H1 (cell line): ENCODE measurements around the gene TRAF3IP1. TPM values are rescaled to one million over a fixed set of nuclear protein-coding genes. Genes with fewer than 3 reads are reported as not detected.

Experiments
- CTCF ChIA-PET: fragments of 300-600 bp; sonication (Branson Sonifier 250); formaldehyde crosslinking; loops from one replicate; lab custom pipeline; 2021; ENCODE audit not compliant: partially characterized antibody; lab: Charles Lee
- POLR2A ChIA-PET: fragments of 300-600 bp; sonication (Branson Sonifier 250); formaldehyde crosslinking; loops from one replicate; lab custom pipeline; 2021; ENCODE audit warnings: inconsistent platforms; ENCODE audit not compliant: partially characterized antibody; lab: Charles Lee
- DNase-seq, 2 experiments: peaks; one replicate each; pipeline versions ENCODE4 v3.0.0 to v3.0.0-alpha.2; 2010 to 2022; ENCODE audit warnings: low spot score in 2 of 2, low read depth in 1 of 2, mixed read lengths in 1 of 2
- FAIRE-seq: peaks from 2 replicates; lab custom pipeline; 2011; peaks lifted over from hg19 to GRCh38; lab: Jason Lieb, UNC
- H2AFZ ChIP-seq: 2 replicates; pipeline ENCODE4 v1.8.1; 2012; ENCODE audit warnings: low read length, inconsistent platforms
- H2AK5ac ChIP-seq: 2 replicates; pipeline ENCODE4 v1.6.1; 2013; ENCODE audit warnings: low read depth, low read length
- H2BK120ac ChIP-seq: replicated peaks from 2 replicates; pipeline ENCODE3; 2013; ENCODE audit warnings: low read depth, low read length, inconsistent platforms
- H2BK12ac ChIP-seq: 2 replicates; pipeline ENCODE4 v1.6.1; 2013; ENCODE audit warnings: low read depth, low read length
- H2BK15ac ChIP-seq: 2 replicates; pipeline ENCODE4 v1.6.1; 2013; ENCODE audit warnings: low read length
- H2BK20ac ChIP-seq: 2 replicates; pipeline ENCODE4 v1.6.1; 2013; ENCODE audit warnings: low read length
- H2BK5ac ChIP-seq: 2 replicates; pipeline ENCODE4 v1.6.1; 2013; ENCODE audit warnings: low read depth, low read length
- H3K14ac ChIP-seq: 2 replicates; pipeline ENCODE4 v1.6.1; 2013; ENCODE audit warnings: inconsistent platforms; ENCODE audit not compliant: insufficient read length
- H3K18ac ChIP-seq: 2 replicates; pipeline ENCODE4 v1.6.1; 2013; ENCODE audit warnings: low read length; ENCODE audit errors: extremely low read depth
- H3K23ac ChIP-seq: 2 replicates; pipeline ENCODE4 v1.6.1; 2013; ENCODE audit warnings: inconsistent platforms; ENCODE audit not compliant: insufficient read length
- H3K23me2 ChIP-seq: 2 replicates; pipeline ENCODE4 v1.6.1; 2013; ENCODE audit warnings: low read depth, low read length
- H3K27ac ChIP-seq: 2 replicates; pipeline ENCODE4 v1.6.1; 2011; ENCODE audit warnings: low read depth, low read length, inconsistent platforms
- H3K27me3 ChIP-seq, 4 experiments: replicated peaks in 1 of 4; 1 replicate in 1 of 4; 2 replicates in 3 of 4; pipeline versions ENCODE4 v1.6.1 to v1.8.1; 2011 to 2013; ENCODE audit warnings: low read length in 3 of 4, mild to moderate bottlenecking in 3 of 4, inconsistent platforms in 2 of 4, mixed read lengths in 2 of 4, moderate library complexity in 1 of 4; ENCODE audit not compliant: control insufficient read depth in 3 of 4, insufficient read depth in 3 of 4; ENCODE audit errors: extremely low read depth in 1 of 4
- H3K36me3 ChIP-seq, 4 experiments: 2 replicates each; pipeline versions ENCODE4 v1.6.1 to v1.8.1; 2011 to 2013; ENCODE audit warnings: mild to moderate bottlenecking in 4 of 4, low read length in 3 of 4, moderate library complexity in 2 of 4, control low read depth in 1 of 4, inconsistent platforms in 1 of 4; ENCODE audit not compliant: insufficient read depth in 4 of 4, control insufficient read depth in 2 of 4
- H3K4ac ChIP-seq: replicated peaks from 2 replicates; pipeline ENCODE3; 2013; ENCODE audit warnings: low read length, low read depth, mixed read lengths, inconsistent platforms; ENCODE audit not compliant: insufficient read length
- H3K4me1 ChIP-seq, 4 experiments: replicated peaks in 1 of 4; 1 replicate in 1 of 4; 2 replicates in 3 of 4; pipeline versions ENCODE4 v1.6.1 to v1.8.1; 2011 to 2013; ENCODE audit warnings: low read length in 3 of 4, inconsistent platforms in 2 of 4, mixed read lengths in 1 of 4; ENCODE audit not compliant: insufficient read depth in 4 of 4, control insufficient read depth in 3 of 4
- H3K4me2 ChIP-seq, 2 experiments: 2 replicates each; pipeline versions ENCODE4 v1.6.1 to v1.8.1; 2011 to 2013; ENCODE audit warnings: low read depth in 2 of 2, low read length in 2 of 2, control low read depth in 1 of 2, inconsistent platforms in 1 of 2, mild to moderate bottlenecking in 1 of 2; ENCODE audit not compliant: insufficient read depth in 1 of 2
- H3K4me3 ChIP-seq, 4 experiments: fragments of 200-600, 300-600 bp in 1 of 4; sonication (generic), shearing (Covaris generic), sonication (Bioruptor Twin) in 1 of 4; 2 replicates each; pipeline versions ENCODE4 v1.5.1 to v1.8.1; 2011 to 2016; ENCODE audit warnings: low read length in 4 of 4, low read depth in 3 of 4, control low read depth in 2 of 4, inconsistent platforms in 2 of 4, mild to moderate bottlenecking in 2 of 4, mixed read lengths in 1 of 4, moderate library complexity in 1 of 4; ENCODE audit not compliant: insufficient read depth in 2 of 4; ENCODE audit errors: extremely low read depth in 1 of 4
- H3K56ac ChIP-seq: replicated peaks from 2 replicates; pipeline ENCODE3; 2013; ENCODE audit warnings: low read depth, mild to moderate bottlenecking, mixed read lengths, low read length, inconsistent platforms; ENCODE audit not compliant: insufficient read length
- H3K79me1 ChIP-seq: 2 replicates; pipeline ENCODE4 v1.6.1; 2013; ENCODE audit warnings: low read depth, low read length, control low read depth
- H3K79me2 ChIP-seq, 2 experiments: 2 replicates each; pipeline versions ENCODE4 v1.6.1 to v1.8.1; 2012 to 2013; ENCODE audit warnings: low read length in 2 of 2, mild to moderate bottlenecking in 2 of 2, inconsistent platforms in 1 of 2; ENCODE audit not compliant: insufficient read depth in 2 of 2, control insufficient read depth in 1 of 2
- H3K9ac ChIP-seq, 4 experiments: replicated peaks in 1 of 4; 1 replicate in 1 of 4; 2 replicates in 3 of 4; pipeline versions ENCODE4 v1.6.1 to v1.8.1; 2011 to 2013; ENCODE audit warnings: low read depth in 3 of 4, low read length in 3 of 4, control low read depth in 2 of 4, mild to moderate bottlenecking in 2 of 4, moderate library complexity in 2 of 4, inconsistent platforms in 1 of 4; ENCODE audit errors: extremely low read depth in 1 of 4
- H3K9me3 ChIP-seq, 2 experiments: 2 replicates each; pipeline versions ENCODE4 v1.6.1 to v1.8.1; 2012 to 2013; ENCODE audit warnings: mild to moderate bottlenecking in 2 of 2, moderate library complexity in 2 of 2, control low read depth in 1 of 2, inconsistent platforms in 1 of 2, low read depth in 1 of 2, low read length in 1 of 2, mixed read lengths in 1 of 2; ENCODE audit not compliant: insufficient read depth in 2 of 2
- H4K20me1 ChIP-seq, 2 experiments: replicated peaks in 1 of 2; 2 replicates each; pipeline versions ENCODE3 to v1.8.1; 2011 to 2013; ENCODE audit warnings: inconsistent platforms in 2 of 2, low read length in 2 of 2, mild to moderate bottlenecking in 1 of 2; ENCODE audit not compliant: insufficient read depth in 2 of 2, control insufficient read depth in 1 of 2
- H4K5ac ChIP-seq: 2 replicates; pipeline ENCODE4 v1.6.1; 2013; ENCODE audit warnings: low read length, low read depth, mixed read lengths, inconsistent platforms; ENCODE audit not compliant: insufficient read length
- H4K8ac ChIP-seq: 2 replicates; pipeline ENCODE4 v1.8.0; 2013; ENCODE audit warnings: mild to moderate bottlenecking, moderate library complexity, low read length, inconsistent platforms; ENCODE audit not compliant: insufficient read depth; ENCODE audit errors: extremely low read depth
- H4K91ac ChIP-seq: replicated peaks from 2 replicates; pipeline ENCODE3; 2013; ENCODE audit warnings: low read length, mixed read lengths, inconsistent platforms; ENCODE audit not compliant: insufficient read length
- ASH2L ChIP-seq: fragments of 200-600, 300-600 bp; sonication (generic); IDR thresholded peaks from one replicate; pipeline ENCODE4 v1.7.1; 2017; ENCODE audit warnings: low read length
- EP300 ChIP-seq, 2 experiments: IDR thresholded peaks; 1 replicate in 1 of 2; 2 replicates in 1 of 2; pipeline ENCODE4 v1.6.1; 2011 to 2012; ENCODE audit warnings: low read depth in 2 of 2, low read length in 2 of 2, mild to moderate bottlenecking in 2 of 2, borderline replicate concordance in 1 of 2, inconsistent platforms in 1 of 2, moderate library complexity in 1 of 2
- NANOG ChIP-seq: IDR thresholded peaks from 2 replicates; pipeline ENCODE4 v1.6.1; 2011; ENCODE audit warnings: low read length, low read depth, mild to moderate bottlenecking, inconsistent platforms; ENCODE audit not compliant: insufficient read depth, poor library complexity, severe bottlenecking
- RBBP5 ChIP-seq: IDR thresholded peaks from 2 replicates; pipeline ENCODE4 v1.7.1; 2012; ENCODE audit warnings: low read depth, mild to moderate bottlenecking, inconsistent platforms, low read length, moderate library complexity, borderline replicate concordance
- RFX5 ChIP-seq: IDR thresholded peaks from 2 replicates; pipeline ENCODE4 v1.6.1; 2011; ENCODE audit warnings: low read depth, low read length, improper control_type of control experiment, borderline replicate concordance
- WGBS, 2 experiments: shearing (Covaris generic) in 1 of 2; methylation state at CpG; one replicate each; pipeline versions ENCODE4 v1.1.6 to v1.1.7; 2013 to 2015; ENCODE audit warnings: low lambda C conversion rate in 2 of 2, mixed read lengths in 2 of 2, inconsistent platforms in 1 of 2, low coverage in 1 of 2, missing lambda C conversion rate in 1 of 2; ENCODE audit not compliant: insufficient replicate concordance in 2 of 2, insufficient coverage in 1 of 2, insufficient read length in 1 of 2; ENCODE audit errors: extremely low coverage in 1 of 2, missing lambda C conversion rate in 1 of 2; 5-methylcytosine and 5-hydroxymethylcytosine counted together
- polyA plus RNA-seq, 7 experiments: library from polyadenylated mRNA; depleted of rRNA in 3 of 7; stranded (reverse) in 5 of 7; unstranded in 2 of 7; fragments of >200 nt in 5 of 7; fragments of 200-250 nt in 2 of 7; gene quantifications; 1 replicate in 5 of 7; 2 replicates in 1 of 7; 4 replicates in 1 of 7; pipeline versions ENCODE4 v1.2.1 to v1.2.3, GENCODE V29; 2011 to 2013; ENCODE audit warnings: missing spikeins in 2 of 7, mixed read lengths in 2 of 7
- total RNA-seq: library from RNA; stranded (reverse); fragmentation: NEBNext Ultra II Directional; extraction: Animal tissue kit (Norgen Biotek cat#: 25700); gene quantifications from 2 replicates; pipeline ENCODE4 v1.2.1, GENCODE V29; 2021

TRAF3IP1 gene
- total and polyA plus RNA-seq, 2 of the 8 experiments (the other 6 are each of a cell fraction or from before 2014, with no cell fraction given), result 2.3 to 17.5 TPM

- H4K8ac ChIP-seq, result no peak overlapping the region
- no peak overlapping the region for H3K14ac ChIP-seq
- no peaks in the 10 kb centered on the region for H3K9me3 ChIP-seq
- H2BK120ac ChIP-seq, result no peak overlapping the region
- no peak overlapping the region for H2AFZ ChIP-seq
- H2AK5ac ChIP-seq, result no peak overlapping the region
- no peak overlapping the region; the same call in 1 of the 2 replicates for H3K27ac ChIP-seq
- no peak for TF ChIP-seq NANOG
- TF ChIP-seq RBBP5, result peak; percentile 53; the same call in 1 of the 2 replicates
- TF ChIP-seq ASH2L, result no peak
- no peak for TF ChIP-seq EP300 (IDR thresholded peaks at IDR 0.05; ENCODE audit: borderline replicate concordance in 1 of 2, low read depth in 2 of 2, low read length in 2 of 2)
- TF ChIP-seq RFX5, result no peak
- WGBS, 2 experiments, result 75% methylated on average over 1 of the region's 1 CpG; no CpG with 5 or more reads in 1 of the 2 experiments
- no peaks in the 10 kb centered on the region for H4K20me1 ChIP-seq
- H4K5ac ChIP-seq, result no peak overlapping the region
- ChIA-PET POLR2A (no interaction called here), CTCF (interaction anchor here (1.2 to 1.9 kb wide), 3 partner anchors 10 to 118 kb away, joined by 3 to 10 read pairs (median 4); no protein-coding TSS in a partner anchor)
- H2BK20ac ChIP-seq, result no peak overlapping the region
- H3K36me3 ChIP-seq, result peaks cover 0 to 2% (median 0%) of the 10 kb centered on the region in 4 experiments; a peak in 1 of 8 replicates
- H3K4me3 ChIP-seq, result no peak overlapping the region
- FAIRE-seq, result peak; percentile 13
- H4K91ac ChIP-seq, result no peak overlapping the region
- no peaks in the 10 kb centered on the region for H3K79me1 ChIP-seq
- no peak overlapping the region for H2BK12ac ChIP-seq
- H3K27me3 ChIP-seq, result no peaks in the 10 kb centered on the region
- H3K56ac ChIP-seq, result no peak overlapping the region
- peaks cover 3 to 21% (median 12%) of the 10 kb centered on the region in 4 experiments for H3K4me1 ChIP-seq
- no peaks in the 10 kb centered on the region for H3K23me2 ChIP-seq
- no peak overlapping the region for H3K23ac ChIP-seq
- DNase-seq, result no peak
- H2BK15ac ChIP-seq, result no peak overlapping the region
- H3K79me2 ChIP-seq, result no peaks in the 10 kb centered on the region
- no peak overlapping the region for H3K9ac ChIP-seq
- H2BK5ac ChIP-seq, result no peak overlapping the region
- H3K18ac ChIP-seq, result no peak overlapping the region
- H3K4ac ChIP-seq, result no peak overlapping the region
- no peak overlapping the region for H3K4me2 ChIP-seq
Observed at GRCh38 chr2:238380785-238381184, 60.5 kb downstream of the TRAF3IP1 start.
